Prostate gland (tissue), 2 donors: Measurements from ENCODE around the gene HOXA10.

ENCODE experiments used
- POLR2A ChIP-seq: fragments of 450-650 bp; IDR thresholded peaks from one replicate; pipeline ENCODE4 v1.6.1; 2016; ENCODE audit warnings: antibody characterized with exemption, mild to moderate bottlenecking
- TF ChIP-seq, protein P1 (sequence below), 4 experiments: fragments of 200-600 bp in 2 of 4; fragments of 450-650 bp in 2 of 4; sonication (generic) in 2 of 4; IDR thresholded peaks; 1 replicate in 3 of 4; 2 replicates in 1 of 4; pipeline ENCODE4 v1.5.1; 2016 to 2019; ENCODE audit warnings: antibody characterized with exemption in 4 of 4, mild to moderate bottlenecking in 2 of 4, moderate library complexity in 2 of 4

GRCh38 chr7:27182285-27182841 is 8.2 kb upstream of the HOXA10 start:
- TF ChIP-seq, protein P1, sequence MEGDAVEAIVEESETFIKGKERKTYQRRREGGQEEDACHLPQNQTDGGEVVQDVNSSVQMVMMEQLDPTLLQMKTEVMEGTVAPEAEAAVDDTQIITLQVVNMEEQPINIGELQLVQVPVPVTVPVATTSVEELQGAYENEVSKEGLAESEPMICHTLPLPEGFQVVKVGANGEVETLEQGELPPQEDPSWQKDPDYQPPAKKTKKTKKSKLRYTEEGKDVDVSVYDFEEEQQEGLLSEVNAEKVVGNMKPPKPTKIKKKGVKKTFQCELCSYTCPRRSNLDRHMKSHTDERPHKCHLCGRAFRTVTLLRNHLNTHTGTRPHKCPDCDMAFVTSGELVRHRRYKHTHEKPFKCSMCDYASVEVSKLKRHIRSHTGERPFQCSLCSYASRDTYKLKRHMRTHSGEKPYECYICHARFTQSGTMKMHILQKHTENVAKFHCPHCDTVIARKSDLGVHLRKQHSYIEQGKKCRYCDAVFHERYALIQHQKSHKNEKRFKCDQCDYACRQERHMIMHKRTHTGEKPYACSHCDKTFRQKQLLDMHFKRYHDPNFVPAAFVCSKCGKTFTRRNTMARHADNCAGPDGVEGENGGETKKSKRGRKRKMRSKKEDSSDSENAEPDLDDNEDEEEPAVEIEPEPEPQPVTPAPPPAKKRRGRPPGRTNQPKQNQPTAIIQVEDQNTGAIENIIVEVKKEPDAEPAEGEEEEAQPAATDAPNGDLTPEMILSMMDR (IDR thresholded peaks at IDR 0.05) = peak in 1 of 4 experiments; percentile 1
- TF ChIP-seq POLR2A = no peak
